Gastroesophageal sphincter (tissue), 4 donors: Measurements from ENCODE around the gene GADL1. TPM values are rescaled to one million over a fixed set of nuclear protein-coding genes. Genes with fewer than 3 reads are reported as not detected.

Experiments used
- ATAC-seq: fragments of 150-250 bp; one replicate; pipeline ENCODE4 v1.9.1; 2016; ENCODE audit warnings: mild to moderate bottlenecking, moderate library complexity
- H3K27ac ChIP-seq, 4 donors: fragments of 200-600 bp; sonication (generic) in 3 of 4; 1 replicate in 3 of 4; 2 replicates in 1 of 4; pipeline ENCODE4 v1.5.1; 2016 to 2019
- H3K27me3 ChIP-seq: fragments of 200-600 bp; sonication (generic); one replicate; pipeline ENCODE4 v1.5.1; 2019
- H3K36me3 ChIP-seq, 2 donors: fragments of 200-600 bp; sonication (generic); one replicate each; pipeline ENCODE4 v1.5.1; 2019; ENCODE audit warnings: control low read depth in 1 of 2
- H3K4me1 ChIP-seq, 3 donors: fragments of 200-600 bp; sonication (generic); 1 replicate in 2 of 3; 2 replicates in 1 of 3; pipeline ENCODE4 v1.5.1; 2016 to 2019; ENCODE audit warnings: control low read depth in 2 of 3
- H3K4me3 ChIP-seq, 2 donors: fragments of 200-600 bp; sonication (generic); one replicate each; pipeline ENCODE4 v1.5.1; 2019; ENCODE audit warnings: mild to moderate bottlenecking in 1 of 2, moderate library complexity in 1 of 2
- H3K9me3 ChIP-seq, 3 donors: fragments of 200-600 bp; sonication (generic); one replicate each; pipeline ENCODE4 v1.5.1; 2017 to 2019; ENCODE audit warnings: control low read depth in 2 of 3
- EP300 ChIP-seq: sonication (generic); formaldehyde crosslinking; IDR thresholded peaks from one replicate; pipeline ENCODE4 v1.6.1; 2017; ENCODE audit warnings: antibody characterized with exemption, mild to moderate bottlenecking
- POLR2A ChIP-seq, 2 donors: fragments of 450-650 bp; IDR thresholded peaks; one replicate each; pipeline ENCODE4 v1.6.1; 2017; ENCODE audit warnings: antibody characterized with exemption in 2 of 2, mild to moderate bottlenecking in 2 of 2, moderate library complexity in 1 of 2
- POLR2AphosphoS5 ChIP-seq: sonication (generic); formaldehyde crosslinking; IDR thresholded peaks from one replicate; pipeline ENCODE4 v1.6.1; 2017; ENCODE audit warnings: antibody characterized with exemption
- WGBS, 2 donors: methylation state at CpG; one replicate each; pipeline ENCODE4 v1.1.5; 2018; ENCODE audit warnings: low coverage in 1 of 2; 5-methylcytosine and 5-hydroxymethylcytosine counted together
- total RNA-seq, 4 donors: library from RNA; depleted of rRNA; stranded (reverse); fragments of >200 nt; gene quantifications; one replicate each; pipeline ENCODE4 v1.1.0, GENCODE V29; 2016
- TF ChIP-seq, protein P1 (sequence below), 4 experiments: fragments of 200-600 bp in 2 of 4; fragments of 450-650 bp in 2 of 4; sonication (generic) in 1 of 4; IDR thresholded peaks; one replicate each; pipeline ENCODE4 v1.5.1; 2017 to 2019; ENCODE audit warnings: antibody characterized with exemption in 4 of 4, mild to moderate bottlenecking in 2 of 4, moderate library complexity in 2 of 4

The GADL1 gene
- total RNA-seq, 4 donors from 2014 or later: 2.2 to 20.9 (median 3.9) TPM

DNA sequence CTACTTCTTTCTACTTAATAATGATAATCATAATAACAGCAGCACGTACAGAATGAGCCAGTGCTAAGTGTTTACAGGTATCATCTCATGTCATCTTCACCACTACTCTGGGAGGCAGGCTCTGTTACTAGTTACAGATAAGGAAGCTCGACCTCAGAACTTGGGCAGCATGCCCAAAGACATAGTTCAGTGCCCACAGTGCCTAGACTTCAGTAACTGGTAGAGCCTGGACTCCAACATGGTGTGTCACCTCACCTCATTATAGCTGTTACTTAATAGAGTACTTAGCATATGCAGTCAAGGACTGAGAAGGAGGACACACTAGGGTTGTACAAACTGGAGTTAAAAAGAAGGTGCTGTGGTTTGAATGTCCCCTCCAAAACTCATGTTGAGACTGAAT, 7.6 kb downstream of the GADL1 start:
- H3K27ac ChIP-seq: no peak overlapping the region
- TF ChIP-seq POLR2AphosphoS5 (no peak), POLR2A (IDR thresholded peaks at IDR 0.05) (no peak), EP300 (no peak)
- TF ChIP-seq, protein P1, sequence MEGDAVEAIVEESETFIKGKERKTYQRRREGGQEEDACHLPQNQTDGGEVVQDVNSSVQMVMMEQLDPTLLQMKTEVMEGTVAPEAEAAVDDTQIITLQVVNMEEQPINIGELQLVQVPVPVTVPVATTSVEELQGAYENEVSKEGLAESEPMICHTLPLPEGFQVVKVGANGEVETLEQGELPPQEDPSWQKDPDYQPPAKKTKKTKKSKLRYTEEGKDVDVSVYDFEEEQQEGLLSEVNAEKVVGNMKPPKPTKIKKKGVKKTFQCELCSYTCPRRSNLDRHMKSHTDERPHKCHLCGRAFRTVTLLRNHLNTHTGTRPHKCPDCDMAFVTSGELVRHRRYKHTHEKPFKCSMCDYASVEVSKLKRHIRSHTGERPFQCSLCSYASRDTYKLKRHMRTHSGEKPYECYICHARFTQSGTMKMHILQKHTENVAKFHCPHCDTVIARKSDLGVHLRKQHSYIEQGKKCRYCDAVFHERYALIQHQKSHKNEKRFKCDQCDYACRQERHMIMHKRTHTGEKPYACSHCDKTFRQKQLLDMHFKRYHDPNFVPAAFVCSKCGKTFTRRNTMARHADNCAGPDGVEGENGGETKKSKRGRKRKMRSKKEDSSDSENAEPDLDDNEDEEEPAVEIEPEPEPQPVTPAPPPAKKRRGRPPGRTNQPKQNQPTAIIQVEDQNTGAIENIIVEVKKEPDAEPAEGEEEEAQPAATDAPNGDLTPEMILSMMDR (IDR thresholded peaks at IDR 0.05): no peak
- no peaks in the 10 kb centered on the region for H3K4me1 ChIP-seq
- no peaks in the 10 kb centered on the region for H3K9me3 ChIP-seq
- no peaks in the 10 kb centered on the region for H3K36me3 ChIP-seq
- ATAC-seq: no peak
- WGBS, 2 donors: 60 to 83% methylated on average over 1 to 2 of the region's 2 CpGs
- no peak overlapping the region for H3K4me3 ChIP-seq
- H3K27me3 ChIP-seq: no peaks in the 10 kb centered on the region

DNA sequence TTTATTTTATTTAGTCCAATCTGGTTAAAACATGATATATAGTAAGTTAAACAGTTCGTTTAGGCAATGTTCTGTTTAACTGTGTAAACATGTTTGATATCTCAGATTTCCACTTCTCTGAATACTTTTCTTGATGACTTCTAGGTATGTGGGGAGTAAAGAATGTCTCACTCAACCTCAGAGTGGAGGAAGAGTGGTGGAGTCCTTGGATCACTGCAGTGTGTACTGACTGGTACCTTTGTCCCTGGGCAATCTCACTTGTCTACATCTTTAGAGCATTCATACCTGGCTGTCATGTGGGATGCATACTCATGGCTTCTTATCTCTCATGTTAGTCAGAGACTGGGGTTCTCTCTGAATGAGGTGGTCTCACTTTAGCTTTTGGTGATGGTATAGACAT, 15.6 kb downstream of the GADL1 start:
- H3K36me3 ChIP-seq: no peaks in the 10 kb centered on the region
- no peak overlapping the region for H3K27ac ChIP-seq
- H3K9me3 ChIP-seq: no peaks in the 10 kb centered on the region
- H3K4me1 ChIP-seq: no peaks in the 10 kb centered on the region
- ATAC-seq: no peak
- H3K27me3 ChIP-seq: no peaks in the 10 kb centered on the region
- TF ChIP-seq, protein P1 (IDR thresholded peaks at IDR 0.05): no peak
- no peak for TF ChIP-seq POLR2A (IDR thresholded peaks at IDR 0.05)
- no peak for TF ChIP-seq POLR2AphosphoS5
- no peak overlapping the region for H3K4me3 ChIP-seq
- 47 to 74% methylated on average over 1 of the region's 1 CpG for WGBS, 2 donors

- Histone ChIP-seq H3K36me3 (no peaks in the 10 kb centered on the region), H3K9me3 (no peaks in the 10 kb centered on the region), H3K4me3 (no peak overlapping the region), H3K4me1 (peaks cover 0 to 13% (median 7%) of the 10 kb centered on the region in 3 donors), H3K27me3 (no peaks in the 10 kb centered on the region), H3K27ac (no peak overlapping the region)
- ATAC-seq: no peak
- TF ChIP-seq EP300: no peak
- no peak for TF ChIP-seq POLR2AphosphoS5
- TF ChIP-seq, protein P1 (IDR thresholded peaks at IDR 0.05): no peak
- TF ChIP-seq POLR2A (IDR thresholded peaks at IDR 0.05): no peak
- WGBS, 2 donors: 89% methylated on average over 5 of the region's 5 CpGs
Measured at GRCh38 chr3:30875505-30875904, 19.0 kb downstream of the GADL1 start.

GRCh38 chr3:30873671-30874070, 20.8 kb downstream of the GADL1 start:
- TF ChIP-seq EP300: no peak
- TF ChIP-seq, protein P1 (IDR thresholded peaks at IDR 0.05): no peak
- TF ChIP-seq POLR2A (IDR thresholded peaks at IDR 0.05): no peak
- no peak for TF ChIP-seq POLR2AphosphoS5
- no peaks in the 10 kb centered on the region for H3K27me3 ChIP-seq
- no peak for ATAC-seq

GRCh38 chr3:30872879-30873278, 21.6 kb downstream of the GADL1 start:
- Histone ChIP-seq H3K4me1 (peaks cover 7 to 34% (median 7%) of the 10 kb centered on the region in 3 donors), H3K36me3 (no peaks in the 10 kb centered on the region), H3K27me3 (no peaks in the 10 kb centered on the region), H3K9me3 (no peaks in the 10 kb centered on the region), H3K4me3 (no peak overlapping the region), H3K27ac (no peak overlapping the region)
- no peak for ATAC-seq
- TF ChIP-seq, protein P1 (IDR thresholded peaks at IDR 0.05): no peak
- TF ChIP-seq POLR2A (IDR thresholded peaks at IDR 0.05) (no peak), POLR2AphosphoS5 (no peak), EP300 (no peak)

More at GRCh38 chr3:30873671-30874070, 20.8 kb downstream of the GADL1 start:
- H3K9me3 ChIP-seq: no peaks in the 10 kb centered on the region
- peaks cover 1 to 26% (median 7%) of the 10 kb centered on the region in 3 donors for H3K4me1 ChIP-seq
- H3K36me3 ChIP-seq: no peaks in the 10 kb centered on the region
- H3K27ac ChIP-seq: no peak overlapping the region
- no peak overlapping the region for H3K4me3 ChIP-seq
